NCI-H2227 (cell line): ENCODE data around the gene RABEPK.
"Not testable (repeated sequence)": the region's sequence is repeated elsewhere in the genome, so short reads cannot be mapped to it uniquely, and the experiment has no call there.

ENCODE experiments used
- DNase-seq: peaks from one replicate; lab custom pipeline; 2025; ENCODE audit not compliant: unreplicated experiment; lab: John Stamatoyannopoulos, UW

Gene RABEPK

GRCh38 chr9:125194466-125194865 is 5.9 kb upstream of the RABEPK start:
- not testable (repeated sequence) for DNase-seq

- not testable (repeated sequence) for DNase-seq
Observed at GRCh38 chr9:125195591-125195990, 4.8 kb upstream of the RABEPK start.

- DNase-seq: no peak
Observed at GRCh38 chr9:125202846-125203618, 2.7 kb downstream of the RABEPK start.

- DNase-seq: no peak
Observed at GRCh38 chr9:125204477-125204876, 4.1 kb downstream of the RABEPK start.

GRCh38 chr9:125214186-125214585 is 13.8 kb downstream of the RABEPK start:
- no peak for DNase-seq

GRCh38 chr9:125218621-125219020 is 18.3 kb downstream of the RABEPK start:
- DNase-seq: no peak

DNA sequence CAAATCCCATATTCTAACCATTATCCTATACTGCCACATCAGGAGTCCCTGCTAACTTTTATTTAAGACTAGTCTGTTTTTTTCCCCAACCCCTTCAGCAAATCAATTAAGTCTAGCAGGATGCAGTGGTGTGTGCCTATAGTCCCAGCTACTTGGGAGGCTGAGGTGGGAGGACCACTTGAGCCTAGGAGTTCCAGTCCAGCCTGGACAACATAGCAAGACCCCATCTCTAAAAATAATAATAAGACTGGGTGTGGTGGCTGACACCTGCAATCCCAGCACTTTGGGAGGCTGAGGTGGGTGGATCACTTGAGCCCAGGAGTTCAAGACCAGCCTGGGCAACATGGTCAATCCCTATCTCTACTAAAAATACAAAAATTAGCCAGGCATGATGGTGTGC is 24.5 kb downstream of the RABEPK start:
- DNase-seq: not testable (repeated sequence)

GRCh38 chr9:125227761-125228160 is 27.4 kb downstream of the RABEPK start:
- no peak for DNase-seq

DNA sequence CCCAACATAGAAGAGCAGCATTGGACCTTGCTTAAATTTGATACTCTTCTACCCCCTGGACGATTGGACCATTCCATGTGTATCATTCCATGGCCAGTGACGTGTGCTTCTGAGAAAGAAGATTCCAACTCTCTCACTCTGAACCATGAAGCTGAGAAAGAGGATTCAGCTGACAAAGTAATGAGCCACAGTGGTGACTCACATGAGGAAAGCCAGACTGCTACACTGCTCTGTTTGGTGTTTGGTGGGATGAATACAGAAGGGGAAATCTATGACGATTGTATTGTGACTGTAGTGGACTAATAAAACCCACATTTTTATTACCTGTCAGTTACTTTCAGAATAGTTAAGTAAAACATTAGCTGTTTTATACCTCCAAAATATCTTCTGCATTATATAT is 33.3 kb downstream of the RABEPK start:
- no peak for DNase-seq

- DNase-seq: not testable (repeated sequence)
Observed at GRCh38 chr9:125234099-125234498, 33.8 kb downstream of the RABEPK start.

- no peak for DNase-seq
Observed at GRCh38 chr9:125235804-125236519, 35.6 kb downstream of the RABEPK start.

DNA sequence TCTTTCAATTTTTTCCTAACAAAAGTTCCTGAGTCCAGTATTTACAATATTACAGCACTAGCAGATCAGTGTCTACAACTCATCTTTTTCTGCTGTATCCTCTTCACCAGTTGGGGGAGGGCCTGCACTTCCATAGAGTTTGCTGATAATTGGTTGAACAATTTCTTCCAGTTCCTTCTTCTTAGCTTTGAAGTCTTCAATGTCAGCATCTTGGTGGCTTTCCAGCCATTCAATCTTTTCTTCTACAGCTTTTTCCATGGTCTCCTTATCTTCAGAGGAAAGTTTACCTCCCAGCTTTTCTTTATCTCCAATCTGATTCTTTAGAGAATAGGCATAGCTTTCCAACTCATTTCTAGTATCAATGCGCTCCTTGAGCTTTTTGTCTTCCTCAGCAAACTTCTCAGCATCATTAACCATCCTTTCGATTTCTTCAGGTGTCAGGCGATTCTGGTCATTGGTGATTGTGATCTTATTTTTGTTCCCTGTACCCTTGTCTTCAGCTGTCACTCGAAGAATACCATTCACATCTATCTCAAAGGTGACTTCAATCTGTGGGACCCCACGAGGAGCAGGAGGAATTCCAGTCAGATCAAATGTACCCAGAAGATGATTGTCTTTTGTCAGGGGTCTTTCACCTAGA is 36.3 kb downstream of the RABEPK start:
- not testable (repeated sequence) for DNase-seq

DNA sequence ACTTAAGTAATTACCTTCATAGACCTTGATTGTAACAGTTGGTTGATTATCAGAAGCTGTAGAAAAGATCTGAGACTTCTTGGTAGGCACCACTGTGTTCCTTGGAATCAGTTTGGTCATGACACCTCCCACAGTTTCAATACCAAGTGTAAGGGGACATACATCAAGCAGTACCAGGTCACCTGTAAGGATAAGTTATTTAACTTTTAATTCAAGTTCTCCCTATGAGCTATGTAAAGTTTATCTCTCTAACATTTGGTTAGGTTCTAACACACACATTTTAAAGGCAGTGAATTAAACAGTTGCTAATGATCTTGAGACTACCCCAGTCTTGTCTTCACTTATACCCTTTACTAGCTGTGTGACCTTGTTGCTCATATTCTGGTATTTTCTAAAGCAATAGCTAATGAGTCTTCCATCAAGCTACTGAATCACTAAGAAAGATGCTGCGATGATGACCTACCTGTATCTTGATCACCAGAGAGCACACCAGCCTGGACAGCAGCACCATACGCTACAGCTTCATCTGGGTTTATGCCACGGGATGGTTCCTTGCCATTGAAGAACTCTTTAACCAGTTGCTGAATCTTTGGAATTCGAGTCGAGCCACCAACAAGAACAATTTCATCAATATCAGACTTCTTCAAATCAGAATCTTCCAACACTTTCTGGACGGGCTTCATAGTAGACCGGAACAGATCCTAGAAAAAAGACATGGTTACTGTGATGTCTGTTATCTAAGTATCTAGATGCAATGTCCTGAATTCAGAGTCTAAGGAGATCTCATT is 38.0 kb downstream of the RABEPK start:
- no peak for DNase-seq

GRCh38 chr9:125238915-125239446 is 38.6 kb downstream of the RABEPK start:
- DNase-seq: no peak

DNA sequence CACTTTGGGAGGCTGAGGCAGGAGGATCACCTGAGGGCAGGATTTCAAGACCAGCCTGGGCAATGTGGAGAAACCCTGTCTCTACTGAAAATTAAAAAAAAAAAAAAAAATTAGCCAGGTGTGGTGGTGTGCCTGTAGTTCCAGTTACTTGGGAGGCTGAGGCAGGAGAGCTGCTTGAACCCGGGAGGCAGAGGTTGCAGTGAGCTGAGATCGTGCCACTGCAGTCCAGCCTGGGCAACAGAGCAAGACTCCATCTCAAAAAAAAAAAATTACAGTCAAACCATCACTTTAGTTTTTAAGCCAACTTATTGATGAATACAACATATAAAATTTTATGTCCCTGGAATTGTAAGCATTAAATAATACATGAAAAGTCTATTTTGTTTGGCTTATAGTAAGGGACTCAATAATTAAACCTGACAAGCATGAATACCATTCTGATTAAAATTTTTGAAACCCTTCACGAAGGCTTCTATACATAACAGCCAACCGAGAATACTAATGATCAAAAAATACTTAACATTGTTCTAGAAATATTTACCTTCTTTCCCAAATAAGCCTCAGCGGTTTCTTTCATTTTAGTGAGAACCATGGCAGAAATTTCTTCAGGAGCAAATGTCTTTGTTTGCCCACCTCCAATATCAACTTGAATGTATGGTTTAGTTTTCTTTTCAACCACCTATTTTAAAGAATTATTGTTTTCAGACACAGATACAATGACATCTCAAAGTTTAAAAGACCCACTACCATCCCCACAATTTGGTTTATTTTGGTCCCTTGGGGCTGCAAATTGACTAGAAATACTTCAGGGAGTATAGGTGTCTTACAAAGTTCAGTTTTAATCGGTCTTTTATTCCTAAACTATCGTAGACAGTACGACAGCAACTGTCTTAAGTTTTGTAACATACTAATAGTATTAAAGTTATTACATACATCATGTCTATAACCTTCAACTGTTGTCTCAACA is 39.6 kb downstream of the RABEPK start:
- DNase-seq: no peak

DNA sequence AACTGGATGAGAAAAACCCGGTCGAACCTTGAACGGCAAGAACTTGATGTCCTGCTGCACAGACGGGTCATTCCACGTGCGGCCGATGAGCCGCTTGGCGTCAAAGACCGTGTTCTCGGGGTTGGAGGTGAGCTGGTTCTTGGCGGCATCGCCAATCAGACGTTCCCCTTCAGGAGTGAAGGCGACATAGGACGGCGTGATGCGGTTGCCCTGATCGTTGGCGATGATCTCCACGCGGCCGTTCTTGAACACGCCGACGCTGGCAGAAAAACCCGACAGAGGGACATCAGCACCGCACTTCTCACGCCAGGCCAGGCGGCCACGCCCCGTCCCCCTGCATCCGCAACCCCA is 40.3 kb downstream of the RABEPK start:
- no peak for DNase-seq

DNA sequence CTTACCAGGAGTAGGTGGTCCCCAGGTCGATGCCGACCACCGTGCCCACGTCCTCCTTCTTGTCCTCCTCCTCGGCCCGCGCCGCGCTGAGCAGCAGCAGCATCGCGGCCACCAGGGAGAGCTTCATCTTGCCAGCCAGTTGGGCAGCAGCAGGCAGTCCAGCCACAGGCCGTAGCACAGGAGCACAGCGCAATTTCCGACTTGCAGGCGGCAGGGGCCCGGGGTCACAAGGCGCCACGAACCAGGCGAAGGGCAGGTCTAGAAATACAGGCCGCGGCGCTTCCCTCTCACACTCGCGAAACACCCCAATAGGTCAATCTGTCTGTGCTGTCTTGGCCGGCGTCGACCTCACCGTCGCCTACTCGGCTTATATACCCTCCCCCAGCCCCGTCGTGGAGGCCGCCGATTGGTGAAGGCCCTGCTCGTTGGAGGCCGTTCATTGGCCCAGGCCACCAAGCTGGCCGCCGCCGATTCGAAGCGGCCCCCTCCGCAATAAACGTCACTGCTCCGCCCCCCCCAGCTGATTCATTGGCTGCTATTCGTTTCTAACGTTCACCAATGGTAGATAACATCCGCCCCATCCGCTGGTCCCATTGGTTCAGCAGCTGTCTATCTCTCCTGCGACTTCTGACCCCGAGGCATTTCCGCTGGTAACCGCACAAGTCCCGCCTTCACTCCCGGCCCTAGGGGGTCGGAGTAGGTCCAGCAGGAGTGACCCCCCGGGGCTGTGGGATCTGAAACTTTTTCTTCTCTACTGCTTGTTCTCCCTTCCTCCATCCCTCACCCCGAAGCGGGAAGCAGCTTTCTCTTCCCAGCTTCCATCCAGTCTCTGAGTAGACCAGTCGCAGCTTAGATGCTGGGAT is 40.9 kb downstream of the RABEPK start, which contains the start of gene HSPA5:
Gene HSPA5 (minus strand): TSS at position 344 of the 863 bp plus-strand sequence. CDS start 217 bp downstream, at position 127.
- peak; percentile 97 for DNase-seq

DNA sequence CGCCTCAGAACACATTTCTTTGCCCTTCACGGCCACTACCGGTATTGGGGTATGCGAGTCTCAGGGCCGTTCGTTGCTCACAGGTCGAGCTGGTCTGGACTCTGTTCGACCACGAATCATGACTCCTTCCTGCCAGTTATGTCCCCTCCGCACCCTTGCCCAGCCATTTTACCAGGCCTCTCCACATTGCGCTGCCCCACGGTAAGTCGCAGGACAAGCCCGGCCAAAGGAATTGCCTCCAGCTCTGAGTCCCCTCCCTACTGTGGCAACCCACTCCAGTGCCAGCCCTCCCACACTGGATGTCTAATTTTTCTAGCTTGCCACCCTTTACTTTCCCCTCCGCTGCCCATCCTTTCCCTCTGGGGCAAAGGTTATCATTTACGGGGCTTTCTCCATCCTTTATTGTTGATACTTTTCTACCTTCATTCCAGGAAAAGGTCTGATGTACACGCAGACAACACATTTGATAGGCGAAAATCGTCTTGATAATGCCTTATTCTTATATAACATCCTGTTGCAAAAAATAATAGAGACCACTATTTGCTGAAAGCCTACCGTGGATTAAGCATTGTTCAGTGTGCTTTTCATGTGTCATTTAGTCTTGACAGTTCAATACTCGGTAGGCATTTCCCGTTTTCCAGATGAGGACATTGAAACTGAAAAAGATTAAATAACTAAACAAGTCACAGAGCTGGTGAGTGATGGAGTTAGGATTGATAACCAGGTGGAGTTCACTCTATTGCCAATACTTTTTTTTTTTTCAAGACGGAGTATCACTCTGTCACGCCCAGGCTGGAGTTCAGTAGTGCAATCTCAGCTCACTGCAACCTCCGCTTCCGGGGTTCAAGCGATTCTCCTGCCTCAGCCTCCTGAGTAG is 41.8 kb downstream of the RABEPK start:
- peak; percentile 52 for DNase-seq
